GM18526 (cell line): ENCODE results near the gene ARHGEF6.

Experiments
- POLR2A ChIP-seq: IDR thresholded peaks from 3 replicates; pipeline ENCODE4 v1.6.1; 2011; ENCODE audit not compliant: insufficient read length; ENCODE audit errors: extremely low read depth

ARHGEF6 gene

GRCh38 chrX:136619899-136620505, 160.7 kb downstream of the ARHGEF6 start:
- TF ChIP-seq POLR2A: no peak

GRCh38 chrX:136616987-136617685, 163.6 kb downstream of the ARHGEF6 start:
- TF ChIP-seq POLR2A: no peak
